ENCODE measurements around the gene PPDPF. TPM values are rescaled to one million over a fixed set of nuclear protein-coding genes. Genes with fewer than 3 reads are reported as not detected.

PPDPF gene
- total RNA-seq, 1 donor from 2014 or later: 242 TPM

GRCh38 chr20:63497138-63497945 is 23.2 kb upstream of the PPDPF start:
- Histone ChIP-seq H3K27me3 (peaks cover 9% of the 10 kb centered on the region), H3K4me1 (peaks cover 0 to 7% of the 10 kb centered on the region in 2 donors), H3K9me3 (no peaks in the 10 kb centered on the region), H3K36me3 (no peaks in the 10 kb centered on the region), H3K27ac (no peak overlapping the region), H3K4me3 (peak overlapping the region in 1 of 2 donors; percentile 55)
- TF ChIP-seq CTCF (IDR thresholded peaks at IDR 0.05): no peak
- intact Hi-C loops (cut with DNase I): no loop called here
- no peak for DNase-seq (ENCODE audit: low spot score in 2 of 2)

- peaks cover 0 to 7% of the 10 kb centered on the region in 2 donors for H3K4me1 ChIP-seq
- intact Hi-C loops (cut with DNase I): no loop called here
- no peak for DNase-seq (ENCODE audit: low spot score in 2 of 2)
- H3K27ac ChIP-seq: no peak overlapping the region
- no peaks in the 10 kb centered on the region for H3K9me3 ChIP-seq
- no peak for TF ChIP-seq CTCF (IDR thresholded peaks at IDR 0.05)
- H3K27me3 ChIP-seq: peaks cover 9% of the 10 kb centered on the region
- peak overlapping the region; percentile 53 to 55 for H3K4me3 ChIP-seq
- no peaks in the 10 kb centered on the region for H3K36me3 ChIP-seq
These were observed 22.3 kb upstream of the PPDPF start for GRCh38 chr20:63497946-63498935.

GRCh38 chr20:63498960-63499337 is 21.6 kb upstream of the PPDPF start, which contains the start of gene EEF1A2:
EEF1A2 (minus strand) TSS chr20:63499083; CDS start chr20:63497763, 1,320 bp downstream.
- intact Hi-C loops (cut with DNase I): no loop called here
- Histone ChIP-seq H3K9me3 (no peaks in the 10 kb centered on the region), H3K4me3 (peak within 1 kb of the TSS; percentile 53 to 55), H3K27me3 (peaks cover 9% of the 10 kb centered on the region), H3K36me3 (no peaks in the 10 kb centered on the region), H3K4me1 (peaks cover 0 to 7% of the 10 kb centered on the region in 2 donors), H3K27ac (no peak within 1 kb of the TSS)
- DNase-seq (ENCODE audit: low spot score in 2 of 2): no peak
- TF ChIP-seq CTCF (IDR thresholded peaks at IDR 0.05): peak in 1 of 3 experiments; percentile 7

GRCh38 chr20:63499338-63499969 is 21.1 kb upstream of the PPDPF start:
- DNase-seq (ENCODE audit: low spot score in 2 of 2): no peak
- intact Hi-C loops (cut with DNase I): no loop called here
- Histone ChIP-seq H3K4me3 (peak overlapping the region; percentile 53 to 55), H3K36me3 (no peaks in the 10 kb centered on the region), H3K27ac (no peak overlapping the region), H3K9me3 (no peaks in the 10 kb centered on the region), H3K4me1 (peaks cover 0 to 7% of the 10 kb centered on the region in 2 donors), H3K27me3 (peaks cover 9% of the 10 kb centered on the region)
- TF ChIP-seq CTCF (IDR thresholded peaks at IDR 0.05): no peak

GRCh38 chr20:63500151-63500901 is 20.2 kb upstream of the PPDPF start:
- no peak for TF ChIP-seq CTCF (IDR thresholded peaks at IDR 0.05)
- H3K4me1 ChIP-seq: peaks cover 0 to 7% of the 10 kb centered on the region in 2 donors
- H3K27me3 ChIP-seq: peaks cover 9% of the 10 kb centered on the region
- peaks cover 0 to 7% of the 10 kb centered on the region in 2 donors for H3K9me3 ChIP-seq
- DNase-seq (ENCODE audit: low spot score in 2 of 2): no peak
- no peak overlapping the region for H3K4me3 ChIP-seq
- no peak overlapping the region for H3K27ac ChIP-seq
- H3K36me3 ChIP-seq: no peaks in the 10 kb centered on the region
- intact Hi-C loops (cut with DNase I): no loop called here
